ENCODE data around the gene COX14. TPM values are rescaled to one million over a fixed set of nuclear protein-coding genes. Genes with fewer than 3 reads are reported as not detected.
A peak's percentile ranks its signal among the peaks of the same experiment; 100 is the strongest.

COX14 gene
- total RNA-seq, 1 experiment from 2014 or later: 31.9 TPM

DNA sequence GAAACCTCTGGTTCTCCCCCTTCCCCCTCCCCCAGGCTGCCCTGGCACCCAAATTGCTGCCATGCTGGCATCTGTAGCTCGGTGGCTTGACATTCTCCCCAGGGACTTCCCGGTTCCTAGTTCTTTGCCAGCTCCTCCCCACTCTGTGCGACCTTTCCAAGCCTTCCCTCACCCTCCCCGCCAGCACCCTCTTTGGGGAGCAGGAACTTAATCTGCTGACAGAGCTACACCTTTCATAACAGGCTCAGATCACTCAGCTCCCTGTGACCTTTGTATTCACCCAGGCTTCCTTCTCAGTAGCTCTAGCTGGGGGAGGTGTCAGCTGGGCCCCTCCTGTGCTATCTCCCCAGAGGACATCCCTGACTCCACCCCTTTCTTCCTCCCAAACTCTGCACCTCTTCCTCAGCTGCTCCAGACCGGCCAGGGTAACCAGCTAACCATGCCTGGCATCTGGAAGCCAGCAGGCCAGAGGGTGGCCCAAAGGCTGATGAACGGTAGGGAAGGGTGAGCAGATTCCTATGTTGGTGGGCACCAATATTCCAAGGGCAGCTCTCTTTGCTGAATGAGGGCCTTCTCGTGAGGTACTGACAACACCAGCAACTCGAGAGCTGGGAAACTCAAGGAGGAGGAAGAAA, 1.8 kb upstream of the COX14 start:
- Mint-ChIP-seq H3K9me3 (no peaks in the 10 kb centered on the region), H3K27me3 (ENCODE audit: low read depth) (no peaks in the 10 kb centered on the region; the same call in 1 of the 2 replicates), H3K4me3 (peak overlapping the region; percentile 36 to 60; a peak in 3 of 5 replicates), H3K27ac (peak overlapping the region in 2 of 3 experiments; percentile 70 to 93; a peak in 3 of 7 replicates), H3K36me3 (ENCODE audit: insufficient read depth in 1 of 3, low read depth in 3 of 3) (no peaks in the 10 kb centered on the region; a peak in 1 of 7 replicates), H3K4me1 (peaks cover 15 to 26% of the 10 kb centered on the region in 2 experiments)
- WGBS (ENCODE audit: extremely low coverage, insufficient read length, low lambda C conversion rate): no CpG with 5 or more reads among the region's 8 CpGs
- Histone ChIP-seq H3K4ac (ENCODE audit: low read depth, low read length) (no peak overlapping the region), H3K27me3 (ENCODE audit: insufficient read depth, low read length) (no peaks in the 10 kb centered on the region), H4K8ac (replicated peaks; ENCODE audit: insufficient read length, low read depth, low read length) (no peak overlapping the region), H3K79me2 (ENCODE audit: insufficient read depth, low read length) (no peaks in the 10 kb centered on the region), H2BK12ac (ENCODE audit: insufficient read length, low read depth, low read length) (no peak overlapping the region), H2AFZ (ENCODE audit: low read length) (no peak overlapping the region), H4K91ac (ENCODE audit: insufficient read length, low read depth, low read length) (no peak overlapping the region), H4K20me1 (ENCODE audit: control insufficient read depth, insufficient read depth, insufficient read length) (no peaks in the 10 kb centered on the region), H3K4me2 (ENCODE audit: insufficient read depth, insufficient read length, low read length) (no peak overlapping the region), H2BK5ac (ENCODE audit: insufficient read length, low read length) (no peak overlapping the region), H2AK5ac (ENCODE audit: insufficient read length, low read length) (no peak overlapping the region), H3K79me1 (ENCODE audit: insufficient read depth, low read depth, low read length, poor library complexity, severe bottlenecking) (no peaks in the 10 kb centered on the region), H3T11ph (ENCODE audit: low read length) (no peak overlapping the region), H3K18ac (ENCODE audit: insufficient read length, low read depth, low read length) (no peak overlapping the region), H3K9me3 (ENCODE audit: control insufficient read depth, low read depth, low read length) (no peaks in the 10 kb centered on the region), H2BK120ac (ENCODE audit: low read depth, low read length, poor library complexity, severe bottlenecking) (no peak overlapping the region), H3K23me2 (ENCODE audit: insufficient read length, low read depth, low read length, poor library complexity, severe bottlenecking) (peaks cover 3% of the 10 kb centered on the region), H3K9ac (ENCODE audit: extremely low read depth, insufficient read length, low read length) (no peak overlapping the region), H3K56ac (ENCODE audit: insufficient read length, low read depth, low read length) (no peak overlapping the region), H2BK20ac (ENCODE audit: low read depth, low read length, poor library complexity, severe bottlenecking) (no peak overlapping the region), H4K5ac (ENCODE audit: insufficient read length, low read depth, low read length) (no peak overlapping the region), H3K27ac (ENCODE audit: insufficient read length, low read depth, low read length) (no peak overlapping the region), H3K23ac (ENCODE audit: insufficient read length, low read depth, low read length) (no peak overlapping the region), H3K4me1 (ENCODE audit: insufficient read depth, low read length) (peaks cover 10% of the 10 kb centered on the region; the same call in 1 of the 2 replicates), H3K14ac (ENCODE audit: insufficient read depth, low read length) (no peak overlapping the region), H2BK15ac (ENCODE audit: low read depth, low read length) (no peak overlapping the region)
- TF ChIP-seq CTCF (conservative IDR thresholded peaks at IDR 0.05): no peak
- no peak for DNase-seq

Data from H9 (cell line).